DOHH2 (cell line): ENCODE measurements around the gene ADARB1.

Source experiments
- EZH2phosphoT487 ChIP-seq: fragments of 200-600 bp; sonication (generic); IDR thresholded peaks from 2 replicates; pipeline ENCODE4 v1.6.1; 2017; ENCODE audit warnings: borderline replicate concordance, mild to moderate bottlenecking, antibody characterized with exemption, low read length, moderate library complexity, mixed read lengths
- TF ChIP-seq, protein P1 (sequence below): fragments of 200-600 bp; sonication (generic); IDR thresholded peaks from one replicate; pipeline ENCODE4 v1.5.1; 2014; ENCODE audit warnings: antibody characterized with exemption, mild to moderate bottlenecking, low read depth, low read length; ENCODE audit not compliant: poor library complexity, severe bottlenecking

DNA sequence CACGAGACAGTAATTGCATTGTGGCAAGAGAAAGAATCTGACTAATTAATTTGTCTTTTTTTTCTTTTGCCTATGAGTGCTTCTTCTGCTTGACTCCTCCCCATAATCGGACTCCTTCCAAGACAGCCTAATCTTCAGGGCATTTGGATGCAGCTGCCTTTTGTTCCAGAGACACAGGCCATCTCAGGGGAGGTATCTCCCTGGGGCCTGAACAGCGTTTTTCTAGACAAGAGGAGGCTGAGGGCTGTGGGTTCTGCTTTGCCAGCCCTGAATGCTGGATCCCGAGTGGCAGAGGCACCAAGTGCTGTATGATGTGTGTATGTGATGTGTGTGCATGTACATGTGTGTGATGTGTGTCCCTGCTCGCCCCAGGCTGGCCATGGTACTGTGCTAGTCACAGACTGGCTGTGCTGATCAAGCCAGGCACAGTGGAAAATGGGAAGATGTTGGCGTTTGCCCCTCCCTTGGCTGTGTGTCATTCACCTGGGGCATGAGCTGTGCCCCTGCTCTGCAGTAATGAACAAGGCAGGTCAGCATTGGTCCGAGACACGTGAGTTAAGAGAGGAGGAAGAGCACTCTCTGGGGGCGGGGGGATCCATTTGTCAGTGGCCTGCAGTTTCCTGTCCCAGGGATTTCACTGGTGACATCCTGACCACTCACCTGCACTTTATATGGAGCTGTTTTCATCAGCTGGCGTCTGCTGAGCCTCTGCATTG is 77.2 kb downstream of the ADARB1 start:
- TF ChIP-seq, protein P1, sequence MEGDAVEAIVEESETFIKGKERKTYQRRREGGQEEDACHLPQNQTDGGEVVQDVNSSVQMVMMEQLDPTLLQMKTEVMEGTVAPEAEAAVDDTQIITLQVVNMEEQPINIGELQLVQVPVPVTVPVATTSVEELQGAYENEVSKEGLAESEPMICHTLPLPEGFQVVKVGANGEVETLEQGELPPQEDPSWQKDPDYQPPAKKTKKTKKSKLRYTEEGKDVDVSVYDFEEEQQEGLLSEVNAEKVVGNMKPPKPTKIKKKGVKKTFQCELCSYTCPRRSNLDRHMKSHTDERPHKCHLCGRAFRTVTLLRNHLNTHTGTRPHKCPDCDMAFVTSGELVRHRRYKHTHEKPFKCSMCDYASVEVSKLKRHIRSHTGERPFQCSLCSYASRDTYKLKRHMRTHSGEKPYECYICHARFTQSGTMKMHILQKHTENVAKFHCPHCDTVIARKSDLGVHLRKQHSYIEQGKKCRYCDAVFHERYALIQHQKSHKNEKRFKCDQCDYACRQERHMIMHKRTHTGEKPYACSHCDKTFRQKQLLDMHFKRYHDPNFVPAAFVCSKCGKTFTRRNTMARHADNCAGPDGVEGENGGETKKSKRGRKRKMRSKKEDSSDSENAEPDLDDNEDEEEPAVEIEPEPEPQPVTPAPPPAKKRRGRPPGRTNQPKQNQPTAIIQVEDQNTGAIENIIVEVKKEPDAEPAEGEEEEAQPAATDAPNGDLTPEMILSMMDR, result no peak
- TF ChIP-seq EZH2phosphoT487, result no peak
